B cell (primary cell): ENCODE results near the gene HEG1.

Experiments
- CTCF ChIP-seq: fragments of 200-600 bp; IDR thresholded peaks from one replicate; pipeline ENCODE4 v1.8.0; 2022; ENCODE audit warnings: antibody characterized with exemption, mild to moderate bottlenecking
- EZH2 ChIP-seq: IDR thresholded peaks from 2 replicates; pipeline ENCODE4 v1.6.1; 2012; ENCODE audit warnings: borderline replicate concordance, low read depth, mild to moderate bottlenecking, moderate library complexity, low read length; ENCODE audit not compliant: insufficient read depth, poor library complexity, severe bottlenecking

- no peak for TF ChIP-seq CTCF
- TF ChIP-seq EZH2: no peak
Observed at GRCh38 chr3:125061170-125061569, 5.4 kb upstream of the HEG1 start.
